HepG2 (cell line): ENCODE measurements around the gene SARNP. TPM values are rescaled to one million over a fixed set of nuclear protein-coding genes. Genes with fewer than 3 reads are reported as not detected.

ENCODE experiments used
- BRF2 ChIP-seq: sonication (generic); formaldehyde crosslinking; IDR thresholded peaks from 2 replicates; pipeline ENCODE4 v1.8.1; 2022; ENCODE audit warnings: mild to moderate bottlenecking, missing genetic modification reagents
- CENPBD1 ChIP-seq: sonication (generic); formaldehyde crosslinking; IDR thresholded peaks from 2 replicates; pipeline ENCODE4 v1.8.0; 2022; ENCODE audit warnings: missing genetic modification reagents, low read depth, mild to moderate bottlenecking, borderline replicate concordance
- EHMT2 ChIP-seq: fragments of 200-600 bp; sonication (generic); IDR thresholded peaks from 2 replicates; pipeline ENCODE4 v1.7.0; 2017; ENCODE audit warnings: antibody characterized with exemption, low read depth, low read length, borderline replicate concordance
- EP300 ChIP-seq, 3 experiments: sonication (generic) in 1 of 3; formaldehyde crosslinking in 1 of 3; IDR thresholded peaks; 2 replicates each; pipeline versions ENCODE4 v1.5.1 to v1.6.1; 2011 to 2020; ENCODE audit warnings: low read depth in 2 of 3, low read length in 2 of 3, borderline replicate concordance in 1 of 3, improper control_type of control experiment in 1 of 3, mild to moderate bottlenecking in 1 of 3, missing genetic modification reagents in 1 of 3, moderate library complexity in 1 of 3
- HDAC2 ChIP-seq: sonication (generic); formaldehyde crosslinking; IDR thresholded peaks from 2 replicates; pipeline ENCODE4 v1.4.0; 2020; ENCODE audit warnings: missing genetic modification reagents
- HNF1B ChIP-seq: sonication (generic); formaldehyde crosslinking; IDR thresholded peaks from 2 replicates; pipeline ENCODE4 v1.5.1; 2020; ENCODE audit warnings: mild to moderate bottlenecking, moderate library complexity, missing genetic modification reagents
- KAT8 ChIP-seq: IDR thresholded peaks from 2 replicates; pipeline ENCODE4 v1.6.1; 2016; ENCODE audit warnings: missing genetic modification reagents, missing compliant biosample characterization
- KDM4B ChIP-seq: sonication (generic); formaldehyde crosslinking; IDR thresholded peaks from 2 replicates; pipeline ENCODE4 v1.4.0; 2020; ENCODE audit warnings: missing genetic modification reagents
- NR2F6 ChIP-seq, 2 experiments: IDR thresholded peaks; 2 replicates each; pipeline ENCODE4 v1.6.1; 2016; ENCODE audit warnings: antibody characterized with exemption in 1 of 2, mild to moderate bottlenecking in 1 of 2
- POLR2AphosphoS5 ChIP-seq: IDR thresholded peaks from 2 replicates; pipeline ENCODE4 v1.6.1; 2012; ENCODE audit warnings: low read depth, low read length
- RARG ChIP-seq: sonication (generic); formaldehyde crosslinking; IDR thresholded peaks from 2 replicates; pipeline ENCODE4 v1.4.0; 2020; ENCODE audit warnings: low read depth, mild to moderate bottlenecking, missing genetic modification reagents
- SOX6 ChIP-seq, 2 experiments: fragments of 450-650 bp in 1 of 2; sonication (generic) in 1 of 2; formaldehyde crosslinking in 1 of 2; IDR thresholded peaks; 2 replicates each; pipeline versions ENCODE4 v1.4.0 to v1.6.1; 2017 to 2020; ENCODE audit warnings: antibody characterized with exemption in 1 of 2, mild to moderate bottlenecking in 1 of 2, missing genetic modification reagents in 1 of 2
- SP140L ChIP-seq: sonication (generic); formaldehyde crosslinking; IDR thresholded peaks from 2 replicates; pipeline ENCODE4 v1.4.0; 2020; ENCODE audit warnings: missing genetic modification reagents, borderline replicate concordance
- SSRP1 ChIP-seq: IDR thresholded peaks from 2 replicates; pipeline ENCODE4 v1.6.1; 2016; ENCODE audit warnings: control low read depth
- ZEB1 ChIP-seq: IDR thresholded peaks from 2 replicates; pipeline ENCODE4 v1.6.1; 2012; ENCODE audit warnings: mild to moderate bottlenecking, low read depth, inconsistent platforms; ENCODE audit not compliant: insufficient replicate concordance
- ZNF251 ChIP-seq: sonication (generic); formaldehyde crosslinking; IDR thresholded peaks from 2 replicates; pipeline ENCODE4 v1.9.0; 2021; ENCODE audit warnings: mild to moderate bottlenecking, missing genetic modification reagents
- ZNF34 ChIP-seq: sonication (generic); formaldehyde crosslinking; IDR thresholded peaks from 2 replicates; pipeline ENCODE4 v1.4.0; 2020; ENCODE audit warnings: mild to moderate bottlenecking, missing genetic modification reagents, borderline replicate concordance
- ZNF343 ChIP-seq: sonication (generic); formaldehyde crosslinking; IDR thresholded peaks from 2 replicates; pipeline ENCODE4 v1.4.0; 2020; ENCODE audit warnings: mild to moderate bottlenecking, missing genetic modification reagents
- ZNF367 ChIP-seq: sonication (generic); formaldehyde crosslinking; IDR thresholded peaks from 2 replicates; pipeline ENCODE4 v1.4.0; 2020; ENCODE audit warnings: missing genetic modification reagents, borderline replicate concordance
- ZNF557 ChIP-seq: sonication (generic); formaldehyde crosslinking; IDR thresholded peaks from 2 replicates; pipeline ENCODE4 v1.4.0; 2020; ENCODE audit warnings: missing genetic modification reagents
- ZNF678 ChIP-seq: sonication (generic); formaldehyde crosslinking; IDR thresholded peaks from 2 replicates; pipeline ENCODE4 v1.4.0; 2020; ENCODE audit warnings: mild to moderate bottlenecking, missing genetic modification reagents
- polyA plus RNA-seq, 8 experiments: library from polyadenylated mRNA; depleted of rRNA in 3 of 8; stranded (reverse) in 7 of 8; unstranded in 1 of 8; fragments of >200 nt; fragmentation: Illumina TruSeq in 4 of 8; extraction: Trizol in 4 of 8; gene quantifications; 2 replicates each; pipeline versions ENCODE4 v1.2.1 to v1.2.3, GENCODE V29; 2011 to 2016; ENCODE audit warnings: low read depth in 4 of 8, missing spikeins in 1 of 8, mixed read lengths in 1 of 8; ENCODE audit not compliant: insufficient read depth in 1 of 8
- total RNA-seq, 5 experiments: library from RNA; depleted of rRNA; stranded (reverse); fragments of >200 nt; fragmentation: Illumina TruSeq; extraction: Trizol; gene quantifications; 2 replicates each; pipeline ENCODE4 v1.2.3, GENCODE V29; 2016; ENCODE audit warnings: low read depth in 1 of 5
- TF ChIP-seq, protein P1 (sequence below): sonication (generic); formaldehyde crosslinking; IDR thresholded peaks from 2 replicates; pipeline ENCODE4 v1.4.0; 2020; ENCODE audit warnings: missing genetic modification reagents

Gene SARNP
- total and polyA plus RNA-seq, 2 of the 13 experiments (the other 11 are each of a cell fraction or from before 2014, with no cell fraction given) = 59.0 to 95.4 TPM

- TF ChIP-seq HNF1B (CRISPR knock-in tag) (no peak; the same call in 1 of the 2 replicates), RARG (no peak), ZNF367 (CRISPR knock-in tag) (no peak), ZEB1 (peak; percentile 4), ZNF343 (CRISPR knock-in tag) (0 out of 2 replicates have a peak, but pooled peaks have one; percentile 40), NR2F6 (IDR thresholded peaks at IDR 0.05) (no peak), NR2F6 (CRISPR knock-in tag; IDR thresholded peaks at IDR 0.05) (no peak), ZNF34 (CRISPR knock-in tag) (no peak), ZNF678 (CRISPR knock-in tag) (no peak), HDAC2 (CRISPR knock-in tag) (no peak), EP300 (IDR thresholded peaks at IDR 0.05; ENCODE audit: low read depth in 2 of 2, low read length in 2 of 2) (no peak), EP300 (CRISPR knock-in tag; IDR thresholded peaks at IDR 0.05; ENCODE audit: borderline replicate concordance) (0 out of 2 replicates have a peak, but pooled peaks have one; percentile 30), ZNF557 (CRISPR knock-in tag) (no peak), POLR2AphosphoS5 (peak; percentile 12; the same call in 1 of the 2 replicates), SSRP1 (CRISPR knock-in tag) (peak; percentile 64; the same call in 1 of the 2 replicates), BRF2 (CRISPR knock-in tag) (no peak), KAT8 (no peak), EHMT2 (no peak), CENPBD1 (no peak), SOX6 (IDR thresholded peaks at IDR 0.05) (no peak), SOX6 (CRISPR knock-in tag; IDR thresholded peaks at IDR 0.05) (no peak), ZNF251 (CRISPR knock-in tag) (no peak), SP140L (CRISPR knock-in tag) (no peak), KDM4B (CRISPR knock-in tag) (no peak)
- TF ChIP-seq, protein P1, sequence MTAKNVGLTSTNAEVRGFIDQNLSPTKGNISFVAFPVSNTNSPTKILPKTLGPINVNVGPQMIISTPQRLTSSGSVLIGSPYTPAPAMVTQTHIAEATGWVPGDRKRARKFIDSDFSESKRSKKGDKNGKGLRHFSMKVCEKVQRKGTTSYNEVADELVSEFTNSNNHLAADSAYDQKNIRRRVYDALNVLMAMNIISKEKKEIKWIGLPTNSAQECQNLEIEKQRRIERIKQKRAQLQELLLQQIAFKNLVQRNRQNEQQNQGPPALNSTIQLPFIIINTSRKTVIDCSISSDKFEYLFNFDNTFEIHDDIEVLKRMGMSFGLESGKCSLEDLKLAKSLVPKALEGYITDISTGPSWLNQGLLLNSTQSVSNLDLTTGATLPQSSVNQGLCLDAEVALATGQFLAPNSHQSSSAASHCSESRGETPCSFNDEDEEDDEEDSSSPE (CRISPR knock-in tag) = no peak
Measured at GRCh38 chr12:55818140-55818728, 710 bp upstream of the SARNP start (continued).
